K562 (cell line): ENCODE data around the gene SPIC. TPM values are rescaled to one million over a fixed set of nuclear protein-coding genes. Genes with fewer than 3 reads are reported as not detected.

Source experiments
- CEBPB ChIP-seq: fragments of 450-650 bp; IDR thresholded peaks from 2 replicates; pipeline ENCODE4 v1.6.1; 2016; ENCODE audit warnings: missing genetic modification characterization, missing compliant biosample characterization
- CEBPZ ChIP-seq: fragments of 150-350 bp; IDR thresholded peaks from 2 replicates; pipeline ENCODE4 v1.6.1; 2014; ENCODE audit warnings: low read depth, mild to moderate bottlenecking, low read length, borderline replicate concordance
- CREB5 ChIP-seq: fragments of 250-450 bp; sonication (Bioruptor Pico); IDR thresholded peaks from 2 replicates; pipeline ENCODE4 v1.5.0; 2020; ENCODE audit warnings: mild to moderate bottlenecking
- E2F4 ChIP-seq: sonication (generic); formaldehyde crosslinking; IDR thresholded peaks from 2 replicates; pipeline ENCODE4 v1.8.0; 2022; ENCODE audit warnings: mild to moderate bottlenecking, low read depth, missing genetic modification reagents
- EGR1 ChIP-seq: fragments of 450-650 bp; conservative IDR thresholded peaks from 2 replicates; pipeline ENCODE4 v1.6.1; 2017; ENCODE audit warnings: mild to moderate bottlenecking
- FUS ChIP-seq: fragments of 200-400 bp; formaldehyde crosslinking; optimal IDR thresholded peaks from 2 replicates; pipeline ENCODE3; 2017; ENCODE audit warnings: low read depth, low read length
- HNRNPH1 ChIP-seq: fragments of 200-400 bp; formaldehyde crosslinking; optimal IDR thresholded peaks from 2 replicates; pipeline ENCODE3; 2017; ENCODE audit warnings: low read depth, mild to moderate bottlenecking, low read length, moderate library complexity
- HNRNPK ChIP-seq: fragments of 200-400 bp; formaldehyde crosslinking; IDR thresholded peaks from one replicate; pipeline ENCODE4 v1.6.1; 2018; ENCODE audit warnings: mild to moderate bottlenecking, low read depth, low read length; ENCODE audit not compliant: poor library complexity, severe bottlenecking
- PHB2 ChIP-seq: fragments of 450-650 bp; IDR thresholded peaks from 2 replicates; pipeline ENCODE4 v1.6.1; 2017; ENCODE audit warnings: low read depth
- POLR3A ChIP-seq: IDR thresholded peaks from 2 replicates; pipeline ENCODE4 v1.6.1; 2011; ENCODE audit warnings: borderline replicate concordance, mild to moderate bottlenecking, moderate library complexity; ENCODE audit not compliant: insufficient read length, insufficient read depth; ENCODE audit errors: extremely low read depth
- SMARCE1 ChIP-seq: fragments of 450-650 bp; IDR thresholded peaks from 2 replicates; pipeline ENCODE4 v1.7.1; 2016; ENCODE audit warnings: mild to moderate bottlenecking
- TCF7L2 ChIP-seq: fragments of 150-350 bp; IDR thresholded peaks from 2 replicates; pipeline ENCODE4 v1.6.1; 2016; ENCODE audit warnings: low read depth, mild to moderate bottlenecking, low read length, moderate library complexity
- ZHX1 ChIP-seq: fragments of 150-350 bp; conservative IDR thresholded peaks from 2 replicates; pipeline ENCODE4 v1.6.1; 2014; ENCODE audit warnings: low read length
- ZNF143 ChIP-seq: sonication (generic); formaldehyde crosslinking; IDR thresholded peaks from 2 replicates; pipeline ENCODE4 v1.9.0; 2022; ENCODE audit warnings: mild to moderate bottlenecking, missing genetic modification reagents
- ZNF274 ChIP-seq: IDR thresholded peaks from 2 replicates; pipeline ENCODE4 v1.6.1; 2011; ENCODE audit warnings: low read depth, mild to moderate bottlenecking, low read length, moderate library complexity, borderline replicate concordance
- ZNF512 ChIP-seq: IDR thresholded peaks from 2 replicates; pipeline ENCODE4 v1.6.1; 2016; ENCODE audit warnings: missing genetic modification characterization, missing compliant biosample characterization
- polyA plus RNA-seq, 8 experiments: library from polyadenylated mRNA; depleted of rRNA in 4 of 8; stranded (reverse) in 5 of 8; unstranded in 3 of 8; fragments of >200 nt; fragmentation: Nextera tagmentation in 2 of 8; fragmentation: Illumina TruSeq in 1 of 8; extraction: Ambion mirVana in 2 of 8; extraction: Trizol in 1 of 8; gene quantifications; 2 replicates each; pipeline versions ENCODE4 v1.2.1 to v1.2.3, GENCODE V29; 2011 to 2014; ENCODE audit warnings: inconsistent platforms in 1 of 8, missing spikeins in 1 of 8
- total RNA-seq, 7 experiments: library from RNA; depleted of rRNA in 6 of 7; stranded (reverse); fragments of >200 nt in 6 of 7; fragmentation: Illumina TruSeq in 2 of 7; extraction: Trizol in 2 of 7; gene quantifications; 2 replicates each; pipeline versions ENCODE4 v1.2.1 to v1.2.3, GENCODE V29; 2011 to 2021; ENCODE audit warnings: low replicate concordance in 1 of 7

SPIC gene
- total and polyA plus RNA-seq, 9 of the 15 experiments (the other 6 are each of a cell fraction or from before 2014, with no cell fraction given): not detected

- no peak for TF ChIP-seq CEBPZ
- TF ChIP-seq ZHX1: no peak
- no peak for TF ChIP-seq HNRNPH1
- no peak for TF ChIP-seq TCF7L2
- TF ChIP-seq HNRNPK: no peak
- TF ChIP-seq E2F4 (CRISPR knock-in tag): no peak
- no peak for TF ChIP-seq ZNF143 (CRISPR knock-in tag)
- TF ChIP-seq POLR3A: peak; percentile 37
- TF ChIP-seq CREB5: no peak
- no peak for TF ChIP-seq ZNF512
- TF ChIP-seq SMARCE1: peak; percentile 79; the same call in 1 of the 2 replicates
- TF ChIP-seq CEBPB: no peak
- no peak for TF ChIP-seq ZNF274
- TF ChIP-seq EGR1: 0 out of 2 replicates have a peak, but pooled peaks have one; percentile 5
- TF ChIP-seq FUS: no peak
- no peak for TF ChIP-seq PHB2
Observed at GRCh38 chr12:101459642-101460346, 15.3 kb upstream of the SPIC start (continued).
